CD4-positive, alpha-beta T cell (primary cell): ENCODE results near the gene PTGS1. TPM values are rescaled to one million over a fixed set of nuclear protein-coding genes. Genes with fewer than 3 reads are reported as not detected.

ENCODE experiments used
- ATAC-seq: fragments of 200-7000 bp; cut with Tn5 transposase; one replicate; pipeline ENCODE4 v1.10.0; 2022; ENCODE audit warnings: mild to moderate bottlenecking; ENCODE audit not compliant: poor library complexity
- CTCF ChIA-PET: fragments of 350-600 bp; sonication (Branson Sonifier 250); formaldehyde crosslinking; loops from one replicate; lab custom pipeline; 2021; ENCODE audit warnings: antibody characterized with exemption, inconsistent platforms; lab: Charles Lee
- POLR2A ChIA-PET: fragments of 350-600 bp; sonication (Branson Sonifier 250); formaldehyde crosslinking; loops from one replicate; lab custom pipeline; 2021; ENCODE audit warnings: antibody characterized with exemption, inconsistent platforms; lab: Charles Lee
- DNase-seq, 14 experiments: peaks; one replicate each; pipeline ENCODE4 v3.0.0-alpha.2; 2013 to 2020; ENCODE audit warnings: mixed read lengths in 2 of 14
- H3K27ac ChIP-seq, 2 donors: one replicate each; pipeline versions ENCODE4 v1.5.1 to v1.7.0; 2013; ENCODE audit warnings: low read length in 2 of 2, low read depth in 1 of 2, mild to moderate bottlenecking in 1 of 2
- H3K27me3 ChIP-seq, 2 experiments: 1 replicate in 1 of 2; 2 replicates in 1 of 2; pipeline versions ENCODE4 v1.6.1 to v1.7.0; 2013; ENCODE audit warnings: low read length in 2 of 2, control low read depth in 1 of 2, mild to moderate bottlenecking in 1 of 2, moderate library complexity in 1 of 2; ENCODE audit not compliant: insufficient read depth in 2 of 2, control insufficient read depth in 1 of 2
- H3K36me3 ChIP-seq: one replicate; pipeline ENCODE4 v1.6.1; 2013; ENCODE audit warnings: low read length, control low read depth; ENCODE audit not compliant: insufficient read depth
- H3K4me1 ChIP-seq: one replicate; pipeline ENCODE4 v1.6.1; 2013; ENCODE audit warnings: low read length, control low read depth; ENCODE audit not compliant: insufficient read depth
- H3K4me3 ChIP-seq: one replicate; pipeline ENCODE4 v1.5.1; 2013; ENCODE audit warnings: mild to moderate bottlenecking, low read length, moderate library complexity
- H3K9me3 ChIP-seq, 2 experiments: 1 replicate in 1 of 2; 2 replicates in 1 of 2; pipeline versions ENCODE4 v1.6.1 to v1.7.0; 2013; ENCODE audit warnings: low read length in 2 of 2, mild to moderate bottlenecking in 2 of 2, control low read depth in 1 of 2, moderate library complexity in 1 of 2; ENCODE audit not compliant: control insufficient read depth in 1 of 2, insufficient read depth in 1 of 2
- H3K27ac Mint-ChIP-seq: one replicate; pipeline ENCODE4 v1.8.0; 2020; ENCODE audit warnings: mixed read lengths
- H3K27me3 Mint-ChIP-seq: one replicate; pipeline ENCODE4 v1.8.0; 2021; ENCODE audit warnings: mixed read lengths
- H3K36me3 Mint-ChIP-seq: one replicate; pipeline ENCODE4 v1.8.0; 2021; ENCODE audit warnings: low read depth, mixed read lengths
- H3K4me1 Mint-ChIP-seq: one replicate; pipeline ENCODE4 v1.8.0; 2021; ENCODE audit warnings: low read depth, mixed read lengths
- H3K4me3 Mint-ChIP-seq: one replicate; pipeline ENCODE4 v1.8.0; 2020; ENCODE audit warnings: mild to moderate bottlenecking, mixed read lengths
- H3K9me3 Mint-ChIP-seq: one replicate; pipeline ENCODE4 v1.8.0; 2020; ENCODE audit warnings: mixed read lengths
- CTCF ChIP-seq: fragments of 200-600 bp; IDR thresholded peaks from one replicate; pipeline ENCODE4 v1.8.0; 2022; ENCODE audit warnings: antibody characterized with exemption, mild to moderate bottlenecking
- intact Hi-C, 2 experiments: fragments of 100-400 bp; cut with DNase I in 1 of 2; cut with micrococcal nuclease in 1 of 2; formaldehyde crosslinking; loops; one replicate each; pipeline versions ENCODE4 v1.15.1 to v1.9.0; 2023 to 2025; cut with DNase I, micrococcal nuclease
- total RNA-seq, 174 experiments: library from RNA in 2 of 174; stranded (reverse) in 2 of 174; gene quantifications; one replicate each; pipeline ENCODE4 v1.2.3 and lab custom pipeline; 2021 to 2026

Gene PTGS1
- total RNA-seq, 2 experiments from 2014 or later, result 0.14 to 0.27 TPM

- no peak overlapping the region for H3K27ac ChIP-seq
- CTCF ChIA-PET, result no interaction called here
- H3K4me3 ChIP-seq, result no peak overlapping the region
- Mint-ChIP-seq H3K27me3 (peaks cover 7% of the 10 kb centered on the region), H3K27ac (no peak overlapping the region), H3K36me3 (no peaks in the 10 kb centered on the region), H3K9me3 (no peaks in the 10 kb centered on the region), H3K4me3 (no peak overlapping the region), H3K4me1 (no peaks in the 10 kb centered on the region)
- intact Hi-C loops, result no loop called here
- H3K9me3 ChIP-seq, result peaks cover 0 to 7% of the 10 kb centered on the region in 2 experiments
- no peaks in the 10 kb centered on the region for H3K4me1 ChIP-seq
- H3K36me3 ChIP-seq, result no peaks in the 10 kb centered on the region
- ATAC-seq (no peak), DNase-seq (no peak)
- POLR2A ChIA-PET, result no interaction called here
- H3K27me3 ChIP-seq, result no peaks in the 10 kb centered on the region
- no peak for TF ChIP-seq CTCF
Measured at GRCh38 chr9:122364783-122365150, 6.1 kb upstream of the PTGS1 start.

GRCh38 chr9:122366074-122366660 is 4.7 kb upstream of the PTGS1 start:
- H3K4me3 Mint-ChIP-seq, result no peak overlapping the region
- Histone ChIP-seq H3K4me3 (no peak overlapping the region), H3K36me3 (no peaks in the 10 kb centered on the region), H3K4me1 (peaks cover 9% of the 10 kb centered on the region), H3K27ac (no peak overlapping the region), H3K27me3 (peaks cover 2 to 8% of the 10 kb centered on the region in 2 experiments), H3K9me3 (peaks cover 0 to 7% of the 10 kb centered on the region in 2 experiments)
- H3K9me3 Mint-ChIP-seq, result no peaks in the 10 kb centered on the region
- CTCF ChIA-PET, result no interaction called here
- no peak for DNase-seq
- no peak for TF ChIP-seq CTCF
- H3K27ac Mint-ChIP-seq, result no peak overlapping the region
- H3K36me3 Mint-ChIP-seq, result no peaks in the 10 kb centered on the region
- peaks cover 5% of the 10 kb centered on the region for H3K4me1 Mint-ChIP-seq
- POLR2A ChIA-PET, result no interaction called here
- no peak for ATAC-seq
- intact Hi-C loops, result no loop called here
- H3K27me3 Mint-ChIP-seq, result peaks cover 18% of the 10 kb centered on the region

GRCh38 chr9:122367065-122367464 is 3.8 kb upstream of the PTGS1 start:
- H3K9me3 Mint-ChIP-seq, result no peaks in the 10 kb centered on the region
- Histone ChIP-seq H3K9me3 (peaks cover 0 to 7% of the 10 kb centered on the region in 2 experiments), H3K27ac (no peak overlapping the region), H3K27me3 (peaks cover 11 to 16% of the 10 kb centered on the region in 2 experiments), H3K4me1 (peaks cover 14% of the 10 kb centered on the region), H3K4me3 (no peak overlapping the region), H3K36me3 (no peaks in the 10 kb centered on the region)
- intact Hi-C loops, result no loop called here
- TF ChIP-seq CTCF, result no peak
- DNase-seq (no peak), ATAC-seq (no peak)
- peaks cover 27% of the 10 kb centered on the region for H3K27me3 Mint-ChIP-seq
- H3K4me3 Mint-ChIP-seq, result no peak overlapping the region
- peaks cover 5% of the 10 kb centered on the region for H3K4me1 Mint-ChIP-seq
- ChIA-PET CTCF (no interaction called here), POLR2A (no interaction called here)
- no peak overlapping the region for H3K27ac Mint-ChIP-seq
- H3K36me3 Mint-ChIP-seq, result no peaks in the 10 kb centered on the region
